WTC11 (cell line): ENCODE measurements around the gene ARHGAP26. TPM values are rescaled to one million over a fixed set of nuclear protein-coding genes. Genes with fewer than 3 reads are reported as not detected.
"Not testable (repeated sequence)": the region's sequence is repeated elsewhere in the genome, so short reads cannot be mapped to it uniquely, and the experiment has no call there.

Experiments used
- ATAC-seq: fragments of 200-7000 bp; cut with Tn5 transposase; 2 replicates; pipeline ENCODE4 v1.10.0; 2021; ENCODE audit warnings: mild to moderate bottlenecking, moderate library complexity
- CTCF ChIA-PET: fragments of 300-600 bp; sonication (Branson Sonifier 250); formaldehyde crosslinking; loops from one replicate; lab custom pipeline; 2021; ENCODE audit warnings: antibody characterized with exemption; lab: Charles Lee
- POLR2A ChIA-PET: fragments of 350-600 bp; sonication (Branson Sonifier 250); formaldehyde crosslinking; loops from one replicate; lab custom pipeline; 2021; ENCODE audit warnings: antibody characterized with exemption; lab: Charles Lee
- DNase-seq: peaks from one replicate; pipeline ENCODE4 v3.0.0; 2021; ENCODE audit warnings: low spot score
- H3K27ac Mint-ChIP-seq: 2 replicates; pipeline ENCODE4 v1.8.0; 2021; ENCODE audit warnings: mixed read lengths
- H3K27me3 Mint-ChIP-seq: 2 replicates; pipeline ENCODE4 v1.8.0; 2021; ENCODE audit warnings: low read depth, mild to moderate bottlenecking, moderate library complexity, mixed read lengths
- H3K36me3 Mint-ChIP-seq: 2 replicates; pipeline ENCODE4 v1.8.0; 2021; ENCODE audit warnings: mixed read lengths
- H3K4me1 Mint-ChIP-seq: 2 replicates; pipeline ENCODE4 v1.8.0; 2022; ENCODE audit warnings: mixed read lengths
- H3K4me3 Mint-ChIP-seq: 2 replicates; pipeline ENCODE4 v1.8.0; 2021; ENCODE audit warnings: mild to moderate bottlenecking, moderate library complexity, mixed read lengths
- H3K9me3 Mint-ChIP-seq: 2 replicates; pipeline ENCODE4 v1.8.0; 2021; ENCODE audit warnings: mixed read lengths
- CREB1 ChIP-seq: sonication (generic); formaldehyde crosslinking; IDR thresholded peaks from 2 replicates; pipeline ENCODE4 v1.8.0; 2023; ENCODE audit warnings: mild to moderate bottlenecking, missing genetic modification reagents
- CREM ChIP-seq: sonication (generic); formaldehyde crosslinking; IDR thresholded peaks from 2 replicates; pipeline ENCODE4 v1.8.1; 2022; ENCODE audit warnings: mild to moderate bottlenecking, missing genetic modification reagents, moderate library complexity
- ELF4 ChIP-seq: sonication (generic); formaldehyde crosslinking; IDR thresholded peaks from 2 replicates; pipeline ENCODE4 v1.8.1; 2022; ENCODE audit warnings: low read depth, mild to moderate bottlenecking, moderate library complexity, missing genetic modification reagents
- ESRRA ChIP-seq: sonication (generic); formaldehyde crosslinking; IDR thresholded peaks from 2 replicates; pipeline ENCODE4 v1.8.1; 2022; ENCODE audit warnings: mild to moderate bottlenecking, missing genetic modification reagents, borderline replicate concordance
- FOXJ3 ChIP-seq: sonication (generic); formaldehyde crosslinking; IDR thresholded peaks from 2 replicates; pipeline ENCODE4 v1.9.0; 2021; ENCODE audit warnings: missing genetic modification reagents, mild to moderate bottlenecking, borderline replicate concordance
- GABPB1 ChIP-seq: sonication (generic); formaldehyde crosslinking; IDR thresholded peaks from 2 replicates; pipeline ENCODE4 v1.8.1; 2023; ENCODE audit warnings: mild to moderate bottlenecking, missing genetic modification reagents
- JUN ChIP-seq: sonication (generic); formaldehyde crosslinking; IDR thresholded peaks from 2 replicates; pipeline ENCODE4 v1.8.0; 2023; ENCODE audit warnings: mild to moderate bottlenecking, missing genetic modification reagents
- TEAD1 ChIP-seq: sonication (generic); formaldehyde crosslinking; IDR thresholded peaks from 2 replicates; pipeline ENCODE4 v1.8.0; 2022; ENCODE audit warnings: mild to moderate bottlenecking, missing genetic modification reagents
- ZNF423 ChIP-seq: fragments of 250-450 bp; sonication (Bioruptor Pico); IDR thresholded peaks from 2 replicates; pipeline ENCODE4 v2.1.2; 2022; ENCODE audit warnings: mild to moderate bottlenecking, moderate library complexity
- total RNA-seq: library from RNA; stranded (reverse); gene quantifications from 3 replicates; pipeline ENCODE4 v1.2.3, GENCODE V29; 2021
- TF ChIP-seq, protein P1 (sequence below): fragments of 250-450 bp; sonication (Bioruptor Pico); IDR thresholded peaks from 2 replicates; pipeline ENCODE4 v1.9.0; 2021; ENCODE audit warnings: mild to moderate bottlenecking
- TF ChIP-seq, protein P2 (sequence below): fragments of 250-450 bp; sonication (Bioruptor Pico); conservative IDR thresholded peaks from 2 replicates; pipeline ENCODE4 v1.9.0; 2021; ENCODE audit warnings: mild to moderate bottlenecking
- TF ChIP-seq, protein P3 (sequence below): sonication (generic); formaldehyde crosslinking; IDR thresholded peaks from 2 replicates; pipeline ENCODE4 v1.8.0; 2022; ENCODE audit warnings: mild to moderate bottlenecking, missing genetic modification reagents
- TF ChIP-seq, protein P4 (sequence below): sonication (generic); formaldehyde crosslinking; IDR thresholded peaks from 2 replicates; pipeline ENCODE4 v1.8.0; 2022; ENCODE audit warnings: missing genetic modification reagents
- TF ChIP-seq, protein P5 (sequence below): fragments of 250-450 bp; sonication (Bioruptor Pico); IDR thresholded peaks from 2 replicates; pipeline ENCODE4 v1.9.0; 2021; ENCODE audit warnings: mild to moderate bottlenecking, borderline replicate concordance

Gene ARHGAP26
- total RNA-seq, 1 experiment from 2014 or later, result 22.3 TPM

DNA sequence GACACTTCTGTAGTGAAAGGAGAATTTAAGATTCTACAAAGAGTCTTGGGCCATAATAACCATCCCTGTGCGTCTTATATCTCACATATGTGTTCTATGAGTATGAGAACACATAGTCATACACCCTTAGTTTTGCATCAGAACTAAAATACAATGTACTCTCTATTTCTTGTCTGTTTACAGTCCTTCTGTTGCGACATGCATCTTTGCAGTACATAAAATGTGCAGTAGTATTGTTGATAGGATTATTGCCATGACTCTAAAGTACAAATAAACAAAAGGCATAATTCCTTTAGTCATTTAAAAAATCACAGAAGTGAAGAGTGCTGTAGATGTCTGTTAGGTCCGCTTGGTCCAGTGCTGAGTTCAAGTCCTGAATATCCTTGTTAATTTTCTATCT is 431.4 kb downstream of the ARHGAP26 start:
- peaks cover 22% of the 10 kb centered on the region for H3K9me3 Mint-ChIP-seq
- H3K27ac Mint-ChIP-seq, result no peak overlapping the region
- CTCF ChIA-PET, result no interaction called here
- H3K27me3 Mint-ChIP-seq, result no peaks in the 10 kb centered on the region
- H3K4me1 Mint-ChIP-seq, result peaks cover 13% of the 10 kb centered on the region
- POLR2A ChIA-PET, result no interaction called here
- TF ChIP-seq, protein P1, sequence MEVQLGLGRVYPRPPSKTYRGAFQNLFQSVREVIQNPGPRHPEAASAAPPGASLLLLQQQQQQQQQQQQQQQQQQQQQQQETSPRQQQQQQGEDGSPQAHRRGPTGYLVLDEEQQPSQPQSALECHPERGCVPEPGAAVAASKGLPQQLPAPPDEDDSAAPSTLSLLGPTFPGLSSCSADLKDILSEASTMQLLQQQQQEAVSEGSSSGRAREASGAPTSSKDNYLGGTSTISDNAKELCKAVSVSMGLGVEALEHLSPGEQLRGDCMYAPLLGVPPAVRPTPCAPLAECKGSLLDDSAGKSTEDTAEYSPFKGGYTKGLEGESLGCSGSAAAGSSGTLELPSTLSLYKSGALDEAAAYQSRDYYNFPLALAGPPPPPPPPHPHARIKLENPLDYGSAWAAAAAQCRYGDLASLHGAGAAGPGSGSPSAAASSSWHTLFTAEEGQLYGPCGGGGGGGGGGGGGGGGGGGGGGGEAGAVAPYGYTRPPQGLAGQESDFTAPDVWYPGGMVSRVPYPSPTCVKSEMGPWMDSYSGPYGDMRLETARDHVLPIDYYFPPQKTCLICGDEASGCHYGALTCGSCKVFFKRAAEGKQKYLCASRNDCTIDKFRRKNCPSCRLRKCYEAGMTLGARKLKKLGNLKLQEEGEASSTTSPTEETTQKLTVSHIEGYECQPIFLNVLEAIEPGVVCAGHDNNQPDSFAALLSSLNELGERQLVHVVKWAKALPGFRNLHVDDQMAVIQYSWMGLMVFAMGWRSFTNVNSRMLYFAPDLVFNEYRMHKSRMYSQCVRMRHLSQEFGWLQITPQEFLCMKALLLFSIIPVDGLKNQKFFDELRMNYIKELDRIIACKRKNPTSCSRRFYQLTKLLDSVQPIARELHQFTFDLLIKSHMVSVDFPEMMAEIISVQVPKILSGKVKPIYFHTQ (CRISPR knock-in tag), result no peak
- TF ChIP-seq JUN (CRISPR knock-in tag), result no peak
- TF ChIP-seq, protein P2, sequence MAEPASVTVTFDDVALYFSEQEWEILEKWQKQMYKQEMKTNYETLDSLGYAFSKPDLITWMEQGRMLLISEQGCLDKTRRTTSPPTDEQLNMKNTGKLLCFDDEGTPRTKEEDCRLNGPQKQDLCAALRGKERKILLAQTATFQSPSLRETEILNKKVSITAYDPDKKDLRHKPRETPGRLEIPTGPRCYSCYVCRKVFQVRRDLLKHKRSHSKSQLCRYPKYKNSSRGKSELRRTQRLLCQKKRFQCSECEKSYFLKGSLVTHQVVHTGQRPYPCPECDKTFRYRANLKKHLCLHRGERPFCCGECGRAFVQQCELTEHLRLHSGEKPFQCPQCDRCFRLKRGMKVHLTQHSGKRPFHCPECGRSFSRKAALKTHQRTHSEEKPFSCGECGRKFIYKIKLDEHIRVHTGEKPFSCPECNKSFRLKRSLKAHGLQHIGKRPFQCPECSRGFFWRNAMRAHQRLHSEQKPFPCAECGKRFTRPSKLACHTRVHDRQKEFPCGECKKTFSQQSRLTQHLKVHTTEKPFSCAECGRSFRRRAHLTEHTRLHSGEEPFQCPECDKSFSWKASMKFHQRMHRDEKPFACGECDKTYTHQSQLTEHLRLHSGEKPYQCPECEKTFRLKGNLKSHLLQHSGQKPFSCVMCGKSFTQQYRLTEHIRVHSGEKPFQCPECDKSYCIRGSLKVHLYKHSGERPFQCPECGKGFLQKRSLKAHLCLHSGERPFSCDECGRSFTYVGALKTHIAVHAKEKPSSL (CRISPR knock-in tag), result no peak
- peak; percentile 98 for TF ChIP-seq GABPB1 (CRISPR knock-in tag)
- ATAC-seq (no peak), DNase-seq (no peak)
- peaks cover 16% of the 10 kb centered on the region for H3K36me3 Mint-ChIP-seq
- no peak overlapping the region for H3K4me3 Mint-ChIP-seq

DNA sequence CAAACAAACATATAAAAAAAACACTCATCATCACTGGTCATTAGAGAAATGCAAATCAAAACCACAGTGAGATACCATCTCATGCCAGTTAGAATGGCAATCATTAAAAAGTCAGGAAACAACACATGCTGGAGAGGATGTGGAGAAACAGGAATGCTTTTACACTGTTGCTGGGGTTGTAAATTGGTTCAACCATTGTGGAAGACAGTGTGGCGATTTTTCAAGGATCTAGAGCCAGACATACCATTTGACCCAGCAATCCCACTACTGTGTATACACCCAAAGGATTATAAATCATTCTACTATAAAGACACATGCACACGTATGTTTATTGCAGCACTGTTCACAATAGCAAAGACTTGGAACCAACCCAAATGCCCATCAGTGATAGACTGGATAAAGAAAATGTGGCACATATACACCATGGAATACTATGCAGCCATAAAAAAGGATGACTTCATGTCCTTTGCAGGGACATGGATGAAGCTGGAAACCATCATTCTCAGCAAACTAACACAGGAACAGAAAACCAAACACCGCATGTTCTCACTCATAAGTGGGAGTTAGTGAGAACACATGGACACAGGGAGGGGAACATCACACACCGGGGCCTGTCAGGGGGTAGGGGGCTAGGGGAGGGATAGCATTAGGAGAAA is 433.3 kb downstream of the ARHGAP26 start:
- H3K36me3 Mint-ChIP-seq, DNase-seq, ATAC-seq, H3K27me3 Mint-ChIP-seq, H3K9me3 Mint-ChIP-seq, H3K27ac Mint-ChIP-seq, POLR2A ChIA-PET, H3K4me3 Mint-ChIP-seq, CTCF ChIA-PET: not testable (repeated sequence)
- peaks cover 24% of the 10 kb centered on the region for H3K4me1 Mint-ChIP-seq

DNA sequence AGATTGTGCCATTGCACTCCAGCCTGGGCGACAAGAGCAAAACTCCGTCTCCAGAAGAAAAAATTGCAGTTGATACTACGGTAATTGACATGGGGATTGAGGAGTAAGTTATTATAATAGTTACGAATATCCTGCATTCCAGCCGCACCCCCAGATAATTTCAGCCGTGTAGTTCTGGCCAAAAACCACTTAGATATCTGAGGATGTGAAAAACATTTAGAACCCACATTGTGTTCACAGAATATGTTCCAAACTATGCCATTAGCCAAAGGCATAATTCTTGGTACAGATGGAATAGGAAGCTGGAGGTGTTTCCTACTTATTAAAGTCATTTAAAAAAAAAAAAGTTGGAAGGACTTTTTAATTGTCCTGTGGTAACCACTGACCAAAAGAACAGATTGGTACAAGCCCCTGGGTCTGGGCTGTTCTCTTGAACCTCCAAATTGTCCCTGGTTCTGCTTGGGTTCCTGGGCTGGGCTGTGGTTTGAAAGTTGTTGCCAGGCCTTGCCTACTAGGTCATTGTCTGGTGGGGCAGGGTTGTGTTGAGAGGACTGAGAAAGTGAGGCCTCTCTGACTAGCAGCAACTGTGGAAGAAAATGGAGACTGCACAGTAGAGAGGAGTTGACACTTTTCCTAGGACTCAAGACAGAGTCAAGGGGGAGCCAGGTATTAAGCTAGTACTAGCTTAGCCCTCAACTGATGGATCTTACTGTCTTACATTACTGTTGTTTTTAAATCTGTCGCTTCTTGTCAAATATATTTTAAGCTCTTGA is 434.5 kb downstream of the ARHGAP26 start:
- no peaks in the 10 kb centered on the region for H3K27me3 Mint-ChIP-seq
- ATAC-seq, result peak; percentile 29; the same call in 1 of the 2 replicates
- peaks cover 6% of the 10 kb centered on the region; the same call in 1 of the 2 replicates for H3K36me3 Mint-ChIP-seq
- POLR2A ChIA-PET, result interaction anchor here (0.6 kb wide), 1 partner anchor 198 kb away, joined by 6 read pairs; no protein-coding TSS in a partner anchor
- H3K4me3 Mint-ChIP-seq, result no peak overlapping the region
- H3K9me3 Mint-ChIP-seq, result peaks cover 6% of the 10 kb centered on the region; the same call in 1 of the 2 replicates
- CTCF ChIA-PET, result no interaction called here
- no peak for DNase-seq
- H3K4me1 Mint-ChIP-seq, result peaks cover 24% of the 10 kb centered on the region
- H3K27ac Mint-ChIP-seq, result peak overlapping the region; percentile 66; the same call in 1 of the 2 replicates
- TF ChIP-seq ZNF423 (CRISPR knock-in tag), result no peak
- TF ChIP-seq TEAD1 (CRISPR knock-in tag), result no peak
- TF ChIP-seq ELF4, result no peak
- TF ChIP-seq, protein P3, sequence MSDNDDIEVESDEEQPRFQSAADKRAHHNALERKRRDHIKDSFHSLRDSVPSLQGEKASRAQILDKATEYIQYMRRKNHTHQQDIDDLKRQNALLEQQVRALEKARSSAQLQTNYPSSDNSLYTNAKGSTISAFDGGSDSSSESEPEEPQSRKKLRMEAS (CRISPR knock-in tag), result no peak
- TF ChIP-seq FOXJ3 (CRISPR knock-in tag), result no peak
- TF ChIP-seq, protein P4, sequence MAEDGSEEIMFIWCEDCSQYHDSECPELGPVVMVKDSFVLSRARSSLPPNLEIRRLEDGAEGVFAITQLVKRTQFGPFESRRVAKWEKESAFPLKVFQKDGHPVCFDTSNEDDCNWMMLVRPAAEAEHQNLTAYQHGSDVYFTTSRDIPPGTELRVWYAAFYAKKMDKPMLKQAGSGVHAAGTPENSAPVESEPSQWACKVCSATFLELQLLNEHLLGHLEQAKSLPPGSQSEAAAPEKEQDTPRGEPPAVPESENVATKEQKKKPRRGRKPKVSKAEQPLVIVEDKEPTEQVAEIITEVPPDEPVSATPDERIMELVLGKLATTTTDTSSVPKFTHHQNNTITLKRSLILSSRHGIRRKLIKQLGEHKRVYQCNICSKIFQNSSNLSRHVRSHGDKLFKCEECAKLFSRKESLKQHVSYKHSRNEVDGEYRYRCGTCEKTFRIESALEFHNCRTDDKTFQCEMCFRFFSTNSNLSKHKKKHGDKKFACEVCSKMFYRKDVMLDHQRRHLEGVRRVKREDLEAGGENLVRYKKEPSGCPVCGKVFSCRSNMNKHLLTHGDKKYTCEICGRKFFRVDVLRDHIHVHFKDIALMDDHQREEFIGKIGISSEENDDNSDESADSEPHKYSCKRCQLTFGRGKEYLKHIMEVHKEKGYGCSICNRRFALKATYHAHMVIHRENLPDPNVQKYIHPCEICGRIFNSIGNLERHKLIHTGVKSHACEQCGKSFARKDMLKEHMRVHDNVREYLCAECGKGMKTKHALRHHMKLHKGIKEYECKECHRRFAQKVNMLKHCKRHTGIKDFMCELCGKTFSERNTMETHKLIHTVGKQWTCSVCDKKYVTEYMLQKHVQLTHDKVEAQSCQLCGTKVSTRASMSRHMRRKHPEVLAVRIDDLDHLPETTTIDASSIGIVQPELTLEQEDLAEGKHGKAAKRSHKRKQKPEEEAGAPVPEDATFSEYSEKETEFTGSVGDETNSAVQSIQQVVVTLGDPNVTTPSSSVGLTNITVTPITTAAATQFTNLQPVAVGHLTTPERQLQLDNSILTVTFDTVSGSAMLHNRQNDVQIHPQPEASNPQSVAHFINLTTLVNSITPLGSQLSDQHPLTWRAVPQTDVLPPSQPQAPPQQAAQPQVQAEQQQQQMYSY (CRISPR knock-in tag), result no peak
- no peak for TF ChIP-seq CREB1 (CRISPR knock-in tag)
- no peak for TF ChIP-seq ESRRA
- TF ChIP-seq, protein P5, sequence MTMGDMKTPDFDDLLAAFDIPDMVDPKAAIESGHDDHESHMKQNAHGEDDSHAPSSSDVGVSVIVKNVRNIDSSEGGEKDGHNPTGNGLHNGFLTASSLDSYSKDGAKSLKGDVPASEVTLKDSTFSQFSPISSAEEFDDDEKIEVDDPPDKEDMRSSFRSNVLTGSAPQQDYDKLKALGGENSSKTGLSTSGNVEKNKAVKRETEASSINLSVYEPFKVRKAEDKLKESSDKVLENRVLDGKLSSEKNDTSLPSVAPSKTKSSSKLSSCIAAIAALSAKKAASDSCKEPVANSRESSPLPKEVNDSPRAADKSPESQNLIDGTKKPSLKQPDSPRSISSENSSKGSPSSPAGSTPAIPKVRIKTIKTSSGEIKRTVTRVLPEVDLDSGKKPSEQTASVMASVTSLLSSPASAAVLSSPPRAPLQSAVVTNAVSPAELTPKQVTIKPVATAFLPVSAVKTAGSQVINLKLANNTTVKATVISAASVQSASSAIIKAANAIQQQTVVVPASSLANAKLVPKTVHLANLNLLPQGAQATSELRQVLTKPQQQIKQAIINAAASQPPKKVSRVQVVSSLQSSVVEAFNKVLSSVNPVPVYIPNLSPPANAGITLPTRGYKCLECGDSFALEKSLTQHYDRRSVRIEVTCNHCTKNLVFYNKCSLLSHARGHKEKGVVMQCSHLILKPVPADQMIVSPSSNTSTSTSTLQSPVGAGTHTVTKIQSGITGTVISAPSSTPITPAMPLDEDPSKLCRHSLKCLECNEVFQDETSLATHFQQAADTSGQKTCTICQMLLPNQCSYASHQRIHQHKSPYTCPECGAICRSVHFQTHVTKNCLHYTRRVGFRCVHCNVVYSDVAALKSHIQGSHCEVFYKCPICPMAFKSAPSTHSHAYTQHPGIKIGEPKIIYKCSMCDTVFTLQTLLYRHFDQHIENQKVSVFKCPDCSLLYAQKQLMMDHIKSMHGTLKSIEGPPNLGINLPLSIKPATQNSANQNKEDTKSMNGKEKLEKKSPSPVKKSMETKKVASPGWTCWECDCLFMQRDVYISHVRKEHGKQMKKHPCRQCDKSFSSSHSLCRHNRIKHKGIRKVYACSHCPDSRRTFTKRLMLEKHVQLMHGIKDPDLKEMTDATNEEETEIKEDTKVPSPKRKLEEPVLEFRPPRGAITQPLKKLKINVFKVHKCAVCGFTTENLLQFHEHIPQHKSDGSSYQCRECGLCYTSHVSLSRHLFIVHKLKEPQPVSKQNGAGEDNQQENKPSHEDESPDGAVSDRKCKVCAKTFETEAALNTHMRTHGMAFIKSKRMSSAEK (CRISPR knock-in tag), result no peak
- no peak for TF ChIP-seq CREM (CRISPR knock-in tag)
